GM12878 (cell line): Measurements from ENCODE around the gene PARD6A. TPM values are rescaled to one million over a fixed set of nuclear protein-coding genes. Genes with fewer than 3 reads are reported as not detected.
A peak's percentile ranks its signal among the peaks of the same experiment; 100 is the strongest.

Experiments used
- ATAC-seq: fragments of 200-7000 bp; cut with Tn5 transposase; 3 replicates; pipeline ENCODE4 v1.9.1; 2020; ENCODE audit warnings: mild to moderate bottlenecking, moderate library complexity
- BruUV-seq: library from RNA; stranded (reverse); fragments of 400-500 nt; replicated peaks from 2 replicates; lab custom pipeline; 2021; lab: Mats Ljungman, UMichigan
- CTCF ChIA-PET: fragments of 300-600 bp; sonication (Branson Sonifier 250); formaldehyde crosslinking; extraction: SDS; loops from one replicate; lab custom pipeline; 2021; ENCODE audit warnings: inconsistent platforms; lab: Yijun Ruan, JAX
- POLR2A ChIA-PET: fragments of 350-600 bp; formaldehyde crosslinking; extraction: SDS; loops from one replicate; lab custom pipeline; 2021; ENCODE audit warnings: inconsistent platforms; lab: Charles Lee
- RAD21 ChIA-PET: fragments of 300-600 bp; sonication (Branson Sonifier 250); formaldehyde crosslinking; loops from one replicate; lab custom pipeline; 2023; ENCODE audit warnings: antibody characterized with exemption; ENCODE audit not compliant: unreplicated experiment; lab: Charles Lee
- SMC1A ChIA-PET: fragments of 300-600 bp; sonication (Branson Sonifier 250); formaldehyde crosslinking; loops from one replicate; lab custom pipeline; 2023; ENCODE audit not compliant: unreplicated experiment, uncharacterized antibody; lab: Charles Lee
- DNase-seq: peaks from one replicate; pipeline ENCODE4 v3.0.0-alpha.2; 2011; ENCODE audit warnings: low read depth, low spot score
- FAIRE-seq: peaks from 3 replicates; lab custom pipeline; 2011; peaks lifted over from hg19 to GRCh38; lab: Jason Lieb, UNC
- H2AFZ ChIP-seq: 2 replicates; pipeline ENCODE4 v1.6.0; 2011; ENCODE audit warnings: low read depth, low read length, control low read depth; ENCODE audit not compliant: control insufficient read depth
- H3K27ac ChIP-seq: 2 replicates; pipeline ENCODE4 v1.5.1; 2011; ENCODE audit warnings: control low read depth; ENCODE audit not compliant: control insufficient read depth, insufficient read depth
- H3K27me3 ChIP-seq, 2 experiments: replicated peaks in 1 of 2; 2 replicates each; pipeline versions ENCODE4 v1.6.0 to v1.6.1; 2011; ENCODE audit warnings: low read length in 1 of 2; ENCODE audit not compliant: control insufficient read depth in 2 of 2, insufficient read depth in 2 of 2
- H3K36me3 ChIP-seq, 2 experiments: 2 replicates each; pipeline ENCODE4 v1.5.1; 2011; ENCODE audit warnings: low read length in 1 of 2; ENCODE audit not compliant: control insufficient read depth in 2 of 2, insufficient read depth in 2 of 2
- H3K4me1 ChIP-seq: 2 replicates; pipeline ENCODE4 v1.6.1; 2011; ENCODE audit warnings: mild to moderate bottlenecking, low read length, moderate library complexity, mixed read lengths; ENCODE audit not compliant: control insufficient read depth, insufficient read depth
- H3K4me2 ChIP-seq: 2 replicates; pipeline ENCODE4 v1.6.0; 2011; ENCODE audit warnings: control low read depth; ENCODE audit not compliant: control insufficient read depth, insufficient read depth
- H3K4me3 ChIP-seq: fragments of 200-600 bp; sonication (generic); 2 replicates; pipeline ENCODE4 v1.5.1; 2016
- H3K79me2 ChIP-seq: 2 replicates; pipeline ENCODE4 v1.6.0; 2011; ENCODE audit warnings: low read length; ENCODE audit not compliant: control insufficient read depth, insufficient read depth
- H3K9ac ChIP-seq: 2 replicates; pipeline ENCODE4 v1.8.0; 2011; ENCODE audit warnings: low read length, control low read depth, mixed read lengths; ENCODE audit not compliant: control insufficient read depth, insufficient read depth
- H3K9me3 ChIP-seq: replicated peaks from 3 replicates; pipeline ENCODE4 v1.5.1; 2011; ENCODE audit warnings: mild to moderate bottlenecking, low read length; ENCODE audit not compliant: control insufficient read depth, insufficient read depth
- H4K20me1 ChIP-seq: 2 replicates; pipeline ENCODE4 v1.6.0; 2011; ENCODE audit not compliant: control insufficient read depth, insufficient read depth
- JUND ChIP-seq: IDR thresholded peaks from 2 replicates; pipeline ENCODE4 v1.6.1; 2012; ENCODE audit warnings: low read depth, mild to moderate bottlenecking, low read length, improper control_type of control experiment, moderate library complexity
- POLR2A ChIP-seq: IDR thresholded peaks from 2 replicates; pipeline ENCODE4 v1.6.1; 2011; ENCODE audit warnings: low read depth, mild to moderate bottlenecking, low read length
- POLR2AphosphoS5 ChIP-seq: IDR thresholded peaks from 2 replicates; pipeline ENCODE4 v1.6.1; 2011; ENCODE audit warnings: mild to moderate bottlenecking, low read length, inconsistent platforms
- WGBS: methylation state at CpG from one replicate; pipeline ENCODE4 v1.1.6; 2016; ENCODE audit warnings: low lambda C conversion rate; ENCODE audit not compliant: insufficient replicate concordance, insufficient coverage; ENCODE audit errors: missing lambda C conversion rate; 5-methylcytosine and 5-hydroxymethylcytosine counted together
- in situ Hi-C: fragments of 300-500 bp; cut with MboI; formaldehyde crosslinking; loops from 9 replicates; pipeline ENCODE4 v1.14.3; 2018; ENCODE audit warnings: mixed read lengths
- intact Hi-C: fragments of 100-400 bp; cut with micrococcal nuclease; formaldehyde crosslinking; loops from one replicate; pipeline ENCODE4 v1.14.2; 2022; ENCODE audit not compliant: unreplicated experiment
- polyA plus RNA-seq, 11 experiments: library from polyadenylated mRNA; depleted of rRNA in 4 of 11; unstranded in 6 of 11; stranded (reverse) in 5 of 11; fragments of >200 nt; fragmentation: Nextera tagmentation in 4 of 11; fragmentation: Illumina TruSeq in 1 of 11; extraction: Ambion mirVana in 4 of 11; extraction: Trizol in 1 of 11; gene quantifications; 1 replicate in 1 of 11; 2 replicates in 10 of 11; pipeline versions ENCODE4 v1.2.1 to v1.2.3, GENCODE V29; 2011 to 2016; ENCODE audit warnings: inconsistent platforms in 2 of 11, missing spikeins in 2 of 11, low read depth in 1 of 11
- total RNA-seq, 4 experiments: library from RNA; depleted of rRNA in 3 of 4; stranded (reverse); fragments of >200 nt in 3 of 4; fragmentation: Illumina TruSeq in 1 of 4; extraction: Trizol in 1 of 4; gene quantifications; 2 replicates each; pipeline versions ENCODE4 v1.2.1 to v1.2.3, GENCODE V29; 2013 to 2021

Gene PARD6A
- total and polyA plus RNA-seq, 10 of the 15 experiments (the other 5 are each of a cell fraction or from before 2014, with no cell fraction given) = 0.42 to 10.1 (median 4.4) TPM

DNA sequence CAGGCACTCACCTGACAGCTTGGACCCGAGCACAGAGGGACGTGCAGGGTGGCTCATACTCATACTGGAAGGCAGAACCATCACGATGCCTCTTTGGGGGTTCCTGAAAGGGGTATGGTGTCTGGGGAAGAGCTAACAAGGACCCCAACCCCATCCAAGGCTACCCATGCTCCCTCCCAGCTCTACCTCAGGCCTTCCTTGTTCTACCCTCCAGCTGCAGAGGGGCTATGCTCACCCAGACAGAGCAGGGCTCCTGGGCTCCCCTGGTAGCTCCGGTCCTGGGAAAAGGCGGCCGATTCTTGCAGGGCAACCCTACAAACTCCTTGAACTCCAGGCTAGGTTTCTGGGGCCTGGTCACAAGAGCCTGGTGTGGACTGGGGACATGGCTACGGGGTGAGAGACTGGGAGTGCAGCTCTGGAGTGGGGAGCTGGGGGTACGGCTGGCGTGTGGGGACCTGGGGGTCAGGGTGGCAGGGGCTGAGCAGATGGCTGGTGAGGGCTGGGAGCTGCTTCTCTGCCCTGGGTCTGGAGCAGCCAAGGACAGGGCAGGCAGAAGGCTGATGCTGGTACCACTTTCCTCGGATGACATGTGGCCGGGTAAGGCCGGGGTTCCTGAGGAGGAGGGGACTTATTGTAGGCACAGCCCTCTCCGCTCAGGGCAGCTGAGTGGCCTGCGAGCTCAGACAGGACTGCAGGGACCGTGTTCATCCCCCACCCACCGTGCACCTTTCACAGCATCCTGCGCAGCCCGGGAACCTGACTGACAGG lies 2.8 kb upstream of the PARD6A start:
- in situ Hi-C loops = no loop called here

More for the DNA sequence above, 2.8 kb upstream of the PARD6A start:
- Histone ChIP-seq H3K4me1 (peaks cover 10% of the 10 kb centered on the region), H4K20me1 (no peaks in the 10 kb centered on the region), H3K36me3 (peaks cover 12 to 15% of the 10 kb centered on the region in 2 experiments), H3K79me2 (peaks cover 12% of the 10 kb centered on the region), H2AFZ (no peak overlapping the region), H3K27ac (no peak overlapping the region), H3K9ac (no peak overlapping the region), H3K27me3 (no peaks in the 10 kb centered on the region), H3K4me3 (no peak overlapping the region), H3K9me3 (no peaks in the 10 kb centered on the region), H3K4me2 (no peak overlapping the region; the same call in 1 of the 2 replicates)
- ChIA-PET POLR2A (interaction anchor here (1.2 to 2.7 kb wide), 6 partner anchors 11 to 128 kb away, joined by 3 to 8 read pairs (median 3); no protein-coding TSS in a partner anchor), SMC1A (interaction anchor here (1.0 to 2.1 kb wide), 2 partner anchors 12 to 111 kb away, joined by 5 to 7 read pairs; partner anchors contain the start of gene CARMIL2), RAD21 (interaction anchor here (1.2 to 3.2 kb wide), 3 partner anchors 13 to 144 kb away, joined by 3 to 17 read pairs (median 5); partner anchors contain the start of genes CARMIL2 and CTCF), CTCF (interaction anchor here (0.9 to 4.3 kb wide), 6 partner anchors 11 to 164 kb away, joined by 3 to 29 read pairs (median 8); partner anchors contain the start of gene CARMIL2)
- DNase-seq = no peak
- 83% methylated on average over 18 of the region's 18 CpGs for WGBS
- no TSS peak for BruUV-seq
- no peak for FAIRE-seq
- intact Hi-C loops = no loop called here
- TF ChIP-seq JUND (no peak), POLR2A (peak; percentile 43), POLR2AphosphoS5 (peak; percentile 33; the same call in 1 of the 2 replicates)
- ATAC-seq = no peak
